Measurements from ENCODE around the gene MRPS31.

DNA sequence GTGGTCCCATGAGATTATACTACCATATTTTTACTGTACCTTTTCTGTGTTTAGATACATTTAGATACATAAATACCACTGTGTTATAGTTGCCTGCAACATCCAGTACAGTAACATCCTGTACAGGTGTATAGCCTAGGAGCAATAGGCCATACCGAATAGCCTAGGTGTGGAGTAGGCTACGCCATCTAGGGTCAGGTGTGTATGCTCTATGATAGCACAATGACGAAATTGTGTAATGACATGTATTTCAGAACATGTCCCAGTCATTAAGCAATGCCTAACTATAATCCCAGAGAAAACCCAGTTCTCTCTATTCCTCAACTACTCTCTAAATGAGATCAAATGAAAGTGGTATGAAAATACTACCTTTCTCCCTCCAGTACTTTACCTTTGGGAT lies 22.3 kb upstream of the MRPS31 start:
- TF ChIP-seq, protein P1, sequence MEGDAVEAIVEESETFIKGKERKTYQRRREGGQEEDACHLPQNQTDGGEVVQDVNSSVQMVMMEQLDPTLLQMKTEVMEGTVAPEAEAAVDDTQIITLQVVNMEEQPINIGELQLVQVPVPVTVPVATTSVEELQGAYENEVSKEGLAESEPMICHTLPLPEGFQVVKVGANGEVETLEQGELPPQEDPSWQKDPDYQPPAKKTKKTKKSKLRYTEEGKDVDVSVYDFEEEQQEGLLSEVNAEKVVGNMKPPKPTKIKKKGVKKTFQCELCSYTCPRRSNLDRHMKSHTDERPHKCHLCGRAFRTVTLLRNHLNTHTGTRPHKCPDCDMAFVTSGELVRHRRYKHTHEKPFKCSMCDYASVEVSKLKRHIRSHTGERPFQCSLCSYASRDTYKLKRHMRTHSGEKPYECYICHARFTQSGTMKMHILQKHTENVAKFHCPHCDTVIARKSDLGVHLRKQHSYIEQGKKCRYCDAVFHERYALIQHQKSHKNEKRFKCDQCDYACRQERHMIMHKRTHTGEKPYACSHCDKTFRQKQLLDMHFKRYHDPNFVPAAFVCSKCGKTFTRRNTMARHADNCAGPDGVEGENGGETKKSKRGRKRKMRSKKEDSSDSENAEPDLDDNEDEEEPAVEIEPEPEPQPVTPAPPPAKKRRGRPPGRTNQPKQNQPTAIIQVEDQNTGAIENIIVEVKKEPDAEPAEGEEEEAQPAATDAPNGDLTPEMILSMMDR (IDR thresholded peaks at IDR 0.05), result no peak
- TF ChIP-seq POLR2A (IDR thresholded peaks at IDR 0.05), result no peak

Data from thyroid gland (tissue), 4 donors.